GM18511 (cell line): ENCODE measurements around the gene GUCY1A2.

Experiments used
- ATAC-seq: cut with Tn5 transposase; IDR thresholded peaks from one replicate; pipeline ENCODE4 v1.9.1; 2021; ENCODE audit warnings: mild to moderate bottlenecking, moderate library complexity; ENCODE audit not compliant: unreplicated experiment

Gene GUCY1A2

DNA sequence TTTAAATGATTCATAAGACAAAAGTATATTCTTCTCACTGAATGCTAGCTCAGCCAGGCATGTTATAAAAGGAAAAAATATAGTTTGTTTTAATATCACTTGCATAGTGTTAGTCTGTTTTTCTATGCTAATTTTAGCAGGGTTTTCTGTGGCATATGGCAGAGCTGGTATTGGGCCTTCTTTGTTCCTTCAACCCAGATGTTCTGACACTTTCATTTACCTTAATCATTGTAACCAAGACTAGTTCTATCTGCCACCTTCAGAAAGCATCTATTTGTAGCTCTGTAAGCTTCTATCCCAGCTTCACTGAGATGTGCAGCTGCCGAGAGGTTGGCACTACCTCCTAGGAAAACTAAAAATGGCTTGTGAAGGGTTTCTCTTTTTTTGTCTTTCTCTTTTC, 338.7 kb downstream of the GUCY1A2 start:
- ATAC-seq: no peak

DNA sequence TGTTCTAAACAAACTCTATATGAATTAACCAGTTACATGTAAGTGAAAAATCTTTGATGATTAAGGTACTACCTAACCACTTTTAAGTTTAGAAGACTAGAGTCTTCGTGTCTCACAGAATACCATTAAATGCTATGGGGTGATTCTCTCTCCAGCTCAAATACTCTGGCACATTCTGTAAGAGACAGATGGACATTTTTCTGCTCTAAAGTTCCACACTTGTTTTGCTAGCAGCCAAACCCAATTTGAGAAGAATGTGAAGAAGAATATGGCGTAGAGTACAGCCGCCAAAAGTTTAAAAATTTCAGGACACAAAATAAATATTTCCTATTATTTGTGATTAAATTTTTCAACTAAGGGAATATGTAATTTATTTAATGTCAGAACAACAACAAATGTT, 339.1 kb downstream of the GUCY1A2 start:
- ATAC-seq: no peak

DNA sequence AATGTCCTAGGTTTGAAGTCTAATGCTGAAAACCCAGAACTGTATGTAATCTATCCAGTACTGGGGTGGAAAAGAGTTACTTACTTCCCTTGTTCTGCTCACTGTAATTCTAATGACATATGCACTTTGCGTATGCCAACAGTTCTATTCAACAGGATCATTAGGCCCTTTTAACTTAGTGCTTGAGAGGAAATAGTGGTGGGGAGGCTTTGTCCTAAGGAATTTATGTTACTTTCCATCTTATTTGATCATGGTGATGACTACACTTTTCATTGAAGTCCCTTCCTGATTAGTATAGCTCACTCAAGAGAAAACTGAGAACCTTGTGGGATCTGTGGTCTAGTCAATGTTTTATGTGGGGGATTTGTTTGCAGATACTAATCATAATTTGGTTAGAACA, 348.2 kb downstream of the GUCY1A2 start:
- no peak for ATAC-seq

DNA sequence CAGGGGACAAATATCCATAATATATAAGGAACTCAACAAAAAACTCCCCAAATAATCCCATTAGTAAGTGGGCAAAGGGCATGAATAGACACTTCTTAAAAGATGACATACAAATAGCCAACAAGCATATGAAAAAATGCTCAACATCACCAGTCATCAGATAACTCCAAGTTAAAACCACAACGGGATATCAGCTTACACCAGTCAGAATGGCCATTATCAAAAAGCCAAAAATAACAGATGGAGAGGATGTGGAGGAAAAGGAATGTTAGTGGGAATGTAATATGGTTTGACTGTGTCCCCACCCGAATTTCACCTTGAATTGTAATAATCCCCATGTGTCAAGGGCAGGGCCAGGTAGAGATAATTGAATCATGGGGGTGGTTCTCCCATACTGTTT, 350.1 kb downstream of the GUCY1A2 start:
- no peak for ATAC-seq

GRCh38 chr11:106656646-106657045, 361.6 kb downstream of the GUCY1A2 start:
- no peak for ATAC-seq

- ATAC-seq: no peak
Observed at GRCh38 chr11:106644824-106645223, 373.5 kb downstream of the GUCY1A2 start.

GRCh38 chr11:106642331-106642730, 375.9 kb downstream of the GUCY1A2 start:
- ATAC-seq: no peak

- ATAC-seq: no peak
Observed at GRCh38 chr11:106632283-106632682, 386.0 kb downstream of the GUCY1A2 start.

- ATAC-seq: no peak
Observed at GRCh38 chr11:106627694-106628093, 390.6 kb downstream of the GUCY1A2 start.

DNA sequence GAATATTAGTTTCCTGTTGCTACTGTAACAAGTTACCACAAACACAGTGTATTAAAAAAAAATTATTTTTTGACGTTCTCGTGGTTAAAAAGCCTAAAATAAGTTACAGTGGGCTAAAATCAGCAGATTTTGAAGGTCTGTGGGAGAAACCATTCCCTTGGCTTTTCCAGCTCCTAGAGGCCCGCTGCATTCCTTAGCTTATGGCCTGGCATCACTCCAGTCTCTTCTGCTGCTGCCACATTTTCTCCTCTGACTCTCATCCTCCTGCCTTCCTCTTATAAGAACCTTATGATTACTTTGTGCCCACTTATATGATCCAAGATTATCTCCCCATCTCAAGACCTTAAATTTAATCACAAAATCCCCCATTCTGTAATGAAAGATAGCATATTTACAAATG, 392.7 kb downstream of the GUCY1A2 start:
- no peak for ATAC-seq

DNA sequence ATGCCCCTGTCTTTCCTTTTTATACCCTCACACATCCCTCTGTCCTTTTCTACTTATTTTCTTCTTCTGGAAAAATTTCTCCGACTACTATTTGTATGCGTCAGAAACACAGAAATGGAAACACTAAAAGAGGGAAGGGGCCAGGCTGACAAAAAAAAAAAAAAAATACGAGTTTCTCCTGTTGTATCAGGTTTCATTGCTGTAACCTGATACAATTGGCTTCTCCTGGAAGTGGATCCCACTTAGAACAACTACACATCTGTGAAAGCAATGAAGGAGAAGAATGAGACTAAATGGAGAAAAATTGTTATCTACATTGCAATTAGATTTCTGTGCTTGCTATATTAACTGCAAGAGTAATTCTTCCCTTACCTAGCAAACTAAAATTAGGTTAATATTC, 393.9 kb downstream of the GUCY1A2 start:
- ATAC-seq: no peak
